Fibroblast of gingiva (primary cell): Measurements from ENCODE around the gene TNNI3.
"Not testable (repeated sequence)": the region's sequence is repeated elsewhere in the genome, so short reads cannot be mapped to it uniquely, and the experiment has no call there.

Experiments used
- DNase-seq: peaks from one replicate; pipeline ENCODE4 v3.0.0-alpha.2; 2011; ENCODE audit warnings: low read depth

Gene TNNI3

GRCh38 chr19:55112777-55113569 is 44.6 kb downstream of the TNNI3 start:
- DNase-seq = no peak

- DNase-seq = no peak
Measured at GRCh38 chr19:55112246-55112776, 45.2 kb downstream of the TNNI3 start.

GRCh38 chr19:55111238-55111831 is 46.2 kb downstream of the TNNI3 start:
- no peak for DNase-seq

GRCh38 chr19:55109527-55110291 is 47.8 kb downstream of the TNNI3 start:
- DNase-seq = no peak

GRCh38 chr19:55107252-55107651 is 50.3 kb downstream of the TNNI3 start:
- not testable (repeated sequence) for DNase-seq

- no peak for DNase-seq
Measured at GRCh38 chr19:55106591-55106990, 50.9 kb downstream of the TNNI3 start.

GRCh38 chr19:55105237-55105636 is 52.3 kb downstream of the TNNI3 start:
- DNase-seq = no peak

- no peak for DNase-seq
Measured at GRCh38 chr19:55103190-55103589, 54.3 kb downstream of the TNNI3 start.
